NT2/D1 (cell line): Measurements from ENCODE around the gene CCDC91.

Source experiments
- DNase-seq: peaks from one replicate; pipeline ENCODE4 v3.0.0-alpha.2; 2011; ENCODE audit warnings: low read depth, low spot score
- H3K27me3 ChIP-seq: 2 replicates; pipeline ENCODE4 v1.6.0; 2011; ENCODE audit warnings: mild to moderate bottlenecking; ENCODE audit not compliant: insufficient read length, insufficient read depth
- H3K36me3 ChIP-seq: 2 replicates; pipeline ENCODE4 v1.6.1; 2011; ENCODE audit warnings: mild to moderate bottlenecking, low read length, mixed read lengths; ENCODE audit not compliant: insufficient read depth, insufficient read length
- H3K4me1 ChIP-seq: 2 replicates; pipeline ENCODE4 v1.5.1; 2011; ENCODE audit not compliant: insufficient read depth, insufficient read length
- H3K4me3 ChIP-seq: 2 replicates; pipeline ENCODE4 v1.5.1; 2011; ENCODE audit warnings: low read depth; ENCODE audit not compliant: insufficient read length
- H3K9ac ChIP-seq: 2 replicates; pipeline ENCODE4 v1.6.0; 2011; ENCODE audit warnings: low read depth; ENCODE audit not compliant: insufficient read length
- H3K9me3 ChIP-seq: 2 replicates; pipeline ENCODE4 v1.5.1; 2011; ENCODE audit warnings: mild to moderate bottlenecking, low read length; ENCODE audit not compliant: insufficient read depth
- SUZ12 ChIP-seq: IDR thresholded peaks from 2 replicates; pipeline ENCODE4 v1.6.1; 2011; ENCODE audit not compliant: insufficient read length, insufficient read depth; ENCODE audit errors: extremely low read depth
- YY1 ChIP-seq: IDR thresholded peaks from 2 replicates; pipeline ENCODE4 v1.6.1; 2011; ENCODE audit not compliant: insufficient read length, insufficient read depth
- ZNF274 ChIP-seq: IDR thresholded peaks from 2 replicates; pipeline ENCODE4 v1.6.1; 2011; ENCODE audit warnings: mild to moderate bottlenecking, low read depth, low read length

Gene CCDC91

GRCh38 chr12:28591831-28592230 is 401.6 kb downstream of the CCDC91 start:
- Histone ChIP-seq H3K4me1 (peaks cover 2% of the 10 kb centered on the region), H3K36me3 (no peaks in the 10 kb centered on the region), H3K27me3 (no peaks in the 10 kb centered on the region), H3K9me3 (peaks cover 19% of the 10 kb centered on the region; the same call in 1 of the 2 replicates), H3K9ac (no peak overlapping the region), H3K4me3 (no peak overlapping the region)
- no peak for DNase-seq
- TF ChIP-seq YY1 = no peak
- TF ChIP-seq SUZ12 = no peak
- TF ChIP-seq ZNF274 = no peak
